Vagina (tissue), 2 donors: ENCODE measurements around the gene PPT2. TPM values are rescaled to one million over a fixed set of nuclear protein-coding genes. Genes with fewer than 3 reads are reported as not detected.

Source experiments
- DNase-seq, 2 donors: peaks; one replicate each; pipeline ENCODE4 v3.0.0-alpha.2; 2017; ENCODE audit errors: extremely low spot score in 2 of 2
- H3K27ac ChIP-seq: fragments of 200-600 bp; sonication (generic); one replicate; pipeline ENCODE4 v1.5.1; 2019
- H3K27me3 ChIP-seq: fragments of 200-600 bp; sonication (generic); one replicate; pipeline ENCODE4 v1.5.1; 2019
- H3K36me3 ChIP-seq, 2 donors: fragments of 200-600 bp; sonication (generic); one replicate each; pipeline ENCODE4 v1.5.1; 2017 to 2019
- H3K4me1 ChIP-seq: fragments of 200-600 bp; sonication (generic); one replicate; pipeline ENCODE4 v1.5.1; 2019
- H3K4me3 ChIP-seq, 2 donors: fragments of 200-600 bp; sonication (generic); 1 replicate in 1 of 2; 2 replicates in 1 of 2; pipeline ENCODE4 v1.5.1; 2016 to 2019
- H3K9me3 ChIP-seq: fragments of 200-600 bp; sonication (generic); one replicate; pipeline ENCODE4 v1.5.1; 2019
- CTCF ChIP-seq, 3 experiments: fragments of 450-650 bp in 2 of 3; fragments of 200-600 bp in 1 of 3; sonication (generic) in 1 of 3; IDR thresholded peaks; one replicate each; pipeline ENCODE4 v1.5.1; 2017 to 2019; ENCODE audit warnings: antibody characterized with exemption in 3 of 3, mild to moderate bottlenecking in 2 of 3, moderate library complexity in 2 of 3
- POLR2A ChIP-seq, 2 donors: fragments of 450-650 bp; IDR thresholded peaks; one replicate each; pipeline ENCODE4 v1.6.1; 2017; ENCODE audit warnings: antibody characterized with exemption in 2 of 2, mild to moderate bottlenecking in 2 of 2, moderate library complexity in 2 of 2
- POLR2AphosphoS5 ChIP-seq, 2 donors: sonication (generic); formaldehyde crosslinking; IDR thresholded peaks; one replicate each; pipeline ENCODE4 v1.9.0; 2017; ENCODE audit warnings: antibody characterized with exemption in 2 of 2, mild to moderate bottlenecking in 2 of 2, low read depth in 1 of 2; ENCODE audit not compliant: insufficient read depth in 1 of 2
- intact Hi-C: fragments of 100-400 bp; cut with DNase I; formaldehyde crosslinking; loops from one replicate; pipeline ENCODE4 v1.15.1; 2023
- total RNA-seq: library from RNA; depleted of rRNA; stranded (reverse); fragments of >200 nt; gene quantifications from one replicate; pipeline ENCODE4 v1.2.3, GENCODE V29; 2016

PPT2 gene
- total RNA-seq, 1 donor from 2014 or later = 31.9 TPM

- Histone ChIP-seq H3K4me3 (peak overlapping the region; percentile 40 to 72), H3K9me3 (no peaks in the 10 kb centered on the region), H3K27me3 (no peaks in the 10 kb centered on the region), H3K27ac (peak overlapping the region; percentile 99), H3K4me1 (peaks cover 46% of the 10 kb centered on the region), H3K36me3 (no peaks in the 10 kb centered on the region)
- no peak for TF ChIP-seq POLR2AphosphoS5 (IDR thresholded peaks at IDR 0.05; ENCODE audit: insufficient read depth in 1 of 2, low read depth in 1 of 2)
- TF ChIP-seq CTCF (IDR thresholded peaks at IDR 0.05) = peak in 2 of 3 experiments; percentile 11 to 33
- TF ChIP-seq POLR2A (IDR thresholded peaks at IDR 0.05) = peak in 1 of 2 donors; percentile 98
- intact Hi-C loops = loop anchor here (5.0 kb wide), 1 partner anchor 78 kb away; no protein-coding TSS in a partner anchor
- no peak for DNase-seq
Observed at GRCh38 chr6:32194825-32195651, 41.1 kb downstream of the PPT2 start.

GRCh38 chr6:32195652-32195901, 41.6 kb downstream of the PPT2 start:
- H3K9me3 ChIP-seq = no peaks in the 10 kb centered on the region
- no peaks in the 10 kb centered on the region for H3K27me3 ChIP-seq
- TF ChIP-seq POLR2AphosphoS5 (IDR thresholded peaks at IDR 0.05; ENCODE audit: insufficient read depth in 1 of 2, low read depth in 1 of 2) = peak in 1 of 2 donors; percentile 92
- no peak for TF ChIP-seq POLR2A (IDR thresholded peaks at IDR 0.05)
- peak in 2 of 3 experiments; percentile 22 to 58 for TF ChIP-seq CTCF (IDR thresholded peaks at IDR 0.05)
- intact Hi-C loops = loop anchor here (5.0 kb wide), 1 partner anchor 78 kb away; no protein-coding TSS in a partner anchor
- H3K27ac ChIP-seq = peak overlapping the region; percentile 99
- peak; percentile 100 for DNase-seq
- no peaks in the 10 kb centered on the region for H3K36me3 ChIP-seq
- peaks cover 43% of the 10 kb centered on the region for H3K4me1 ChIP-seq
- peak overlapping the region; percentile 72 to 87 for H3K4me3 ChIP-seq

- peak in 1 of 2 donors; percentile 97 for DNase-seq
- Histone ChIP-seq H3K4me1 (peaks cover 37% of the 10 kb centered on the region), H3K9me3 (no peaks in the 10 kb centered on the region), H3K27ac (peak overlapping the region; percentile 99), H3K4me3 (peak overlapping the region; percentile 72 to 87), H3K27me3 (no peaks in the 10 kb centered on the region), H3K36me3 (no peaks in the 10 kb centered on the region)
- intact Hi-C loops = loop anchor here (5.0 kb wide), 1 partner anchor 79 kb away; no protein-coding TSS in a partner anchor
- TF ChIP-seq POLR2AphosphoS5 (IDR thresholded peaks at IDR 0.05; ENCODE audit: insufficient read depth in 1 of 2, low read depth in 1 of 2) (peak in 1 of 2 donors; percentile 100), CTCF (IDR thresholded peaks at IDR 0.05) (no peak), POLR2A (IDR thresholded peaks at IDR 0.05) (peak; percentile 81 to 98)
Observed at GRCh38 chr6:32195902-32196681, 42.2 kb downstream of the PPT2 start.

GRCh38 chr6:32196682-32197616, 43.0 kb downstream of the PPT2 start:
- peaks cover 29% of the 10 kb centered on the region for H3K4me1 ChIP-seq
- H3K27me3 ChIP-seq = no peaks in the 10 kb centered on the region
- H3K4me3 ChIP-seq = peak overlapping the region; percentile 72 to 87
- peak overlapping the region; percentile 99 for H3K27ac ChIP-seq
- no peaks in the 10 kb centered on the region for H3K9me3 ChIP-seq
- intact Hi-C loops = loop anchor here (5.0 kb wide), 1 partner anchor 80 kb away; no protein-coding TSS in a partner anchor
- TF ChIP-seq POLR2A (IDR thresholded peaks at IDR 0.05) (no peak), CTCF (IDR thresholded peaks at IDR 0.05) (no peak), POLR2AphosphoS5 (IDR thresholded peaks at IDR 0.05; ENCODE audit: insufficient read depth in 1 of 2, low read depth in 1 of 2) (no peak)
- no peak for DNase-seq
- H3K36me3 ChIP-seq = no peaks in the 10 kb centered on the region
